OCI-LY3 (cell line): ENCODE results near the gene UBAP2.

Experiments
- H2AFZ ChIP-seq: fragments of 200-600, 300-600 bp; shearing (Covaris generic); 2 replicates; pipeline ENCODE4 v1.6.0; 2014; ENCODE audit warnings: antibody characterized with exemption, low read depth, low read length
- H3K27ac ChIP-seq: fragments of 200-600, 300-600 bp; sonication (generic); 2 replicates; pipeline ENCODE4 v1.5.1; 2014; ENCODE audit warnings: mild to moderate bottlenecking, low read length, moderate library complexity, mixed read lengths
- H3K27me3 ChIP-seq: fragments of 200-600, 300-600 bp; sonication (generic); 2 replicates; pipeline ENCODE4 v1.6.1; 2014; ENCODE audit warnings: low read depth, low read length, mixed read lengths
- H3K36me3 ChIP-seq: fragments of 200-600, 300-600 bp; sonication (generic); replicated peaks from 2 replicates; pipeline ENCODE3; 2014; ENCODE audit warnings: low read depth, low read length, mixed read lengths
- H3K4me1 ChIP-seq: fragments of 300-600, 200-600 bp; sonication (generic); 2 replicates; pipeline ENCODE4 v1.6.1; 2014; ENCODE audit warnings: low read length, mixed read lengths
- H3K4me2 ChIP-seq: fragments of 200-600, 300-600 bp; sonication (generic); 2 replicates; pipeline ENCODE4 v1.6.1; 2014; ENCODE audit warnings: low read length, mixed read lengths
- H3K4me3 ChIP-seq: fragments of 300-600, 200-600 bp; sonication (generic); 2 replicates; pipeline ENCODE4 v1.5.1; 2014; ENCODE audit warnings: antibody characterized with exemption, mild to moderate bottlenecking, low read length, moderate library complexity
- H3K79me2 ChIP-seq: fragments of 300-600, 200-600 bp; shearing (Covaris generic); 2 replicates; pipeline ENCODE4 v1.6.1; 2014; ENCODE audit warnings: mild to moderate bottlenecking, low read length, mixed read lengths
- H3K9ac ChIP-seq: fragments of 300-600, 200-600 bp; shearing (Covaris generic); 2 replicates; pipeline ENCODE4 v1.6.0; 2014; ENCODE audit warnings: mild to moderate bottlenecking, low read length, moderate library complexity
- H3K9me3 ChIP-seq: fragments of 200-600, 300-600 bp; shearing (Covaris generic); 2 replicates; pipeline ENCODE4 v1.6.1; 2014; ENCODE audit warnings: low read length, mixed read lengths; ENCODE audit not compliant: insufficient read depth
- H4K20me1 ChIP-seq: fragments of 200-600, 300-600 bp; sonication (generic); 2 replicates; pipeline ENCODE4 v1.6.1; 2016; ENCODE audit warnings: low read length, mixed read lengths; ENCODE audit not compliant: insufficient read depth
- CTCF ChIP-seq: fragments of 200-600, 300-600 bp; sonication (generic); IDR thresholded peaks from 2 replicates; pipeline ENCODE4 v1.5.1; 2014; ENCODE audit warnings: antibody characterized with exemption, low read length, low read depth
- EZH2phosphoT487 ChIP-seq: fragments of 200-600 bp; shearing (Covaris generic); IDR thresholded peaks from 2 replicates; pipeline ENCODE4 v1.6.1; 2018; ENCODE audit warnings: antibody characterized with exemption, mixed run types, low read depth

UBAP2 gene

DNA sequence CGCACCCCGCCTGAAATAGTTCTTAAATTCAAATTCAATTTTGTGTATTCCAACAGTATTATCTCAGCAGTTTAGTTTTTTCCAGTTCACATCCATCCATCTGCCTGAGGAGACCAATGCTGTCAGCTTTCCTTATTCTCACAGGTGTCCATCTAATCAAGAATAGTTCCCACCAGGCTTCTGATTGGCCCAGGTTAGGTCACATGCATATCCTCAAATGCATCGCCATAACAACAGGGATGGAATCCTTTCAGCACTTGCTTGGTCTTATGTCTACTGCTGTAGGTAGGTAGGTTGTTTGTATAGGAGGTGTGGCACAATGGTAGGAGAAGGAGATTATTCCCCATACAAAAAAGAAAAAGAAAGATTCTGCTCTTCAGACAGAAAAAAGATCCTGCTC lies 140.6 kb downstream of the UBAP2 start:
- peaks cover 23% of the 10 kb centered on the region for H3K36me3 ChIP-seq
- no peak overlapping the region for H3K9ac ChIP-seq
- no peak overlapping the region for H3K4me2 ChIP-seq
- H2AFZ ChIP-seq = no peak overlapping the region
- H3K4me1 ChIP-seq = peaks cover 3% of the 10 kb centered on the region; the same call in 1 of the 2 replicates
- no peak overlapping the region for H3K27ac ChIP-seq
- no peak overlapping the region for H3K4me3 ChIP-seq
- H3K9me3 ChIP-seq = no peaks in the 10 kb centered on the region
- H3K27me3 ChIP-seq = no peaks in the 10 kb centered on the region
- peaks cover 43% of the 10 kb centered on the region for H4K20me1 ChIP-seq
- H3K79me2 ChIP-seq = peaks cover 58% of the 10 kb centered on the region
- TF ChIP-seq CTCF (no peak), EZH2phosphoT487 (no peak)

DNA sequence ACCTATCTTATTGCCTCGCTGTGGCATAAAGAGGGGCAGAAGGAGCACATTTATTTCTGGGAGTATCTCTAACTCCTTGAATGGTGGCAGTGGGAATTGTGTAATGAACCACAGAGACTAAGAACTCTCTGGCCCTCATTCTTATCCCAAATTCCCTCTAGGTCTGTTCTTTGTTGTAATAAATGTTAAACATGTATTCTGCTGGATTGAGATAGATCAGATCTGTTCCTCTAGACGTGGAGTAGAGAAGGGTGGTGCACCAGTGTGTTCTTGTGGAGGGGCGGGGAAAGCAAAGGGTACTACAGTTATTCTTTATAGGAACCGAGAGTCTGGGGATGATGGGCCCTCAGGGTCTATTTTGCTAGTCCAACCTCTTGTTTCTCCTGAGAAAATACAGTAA lies 141.3 kb downstream of the UBAP2 start:
- Histone ChIP-seq H2AFZ (no peak overlapping the region), H3K4me1 (peaks cover 3% of the 10 kb centered on the region; the same call in 1 of the 2 replicates), H3K27ac (no peak overlapping the region), H3K36me3 (peaks cover 20% of the 10 kb centered on the region), H4K20me1 (peaks cover 43% of the 10 kb centered on the region), H3K79me2 (peaks cover 58% of the 10 kb centered on the region), H3K4me3 (no peak overlapping the region), H3K4me2 (no peak overlapping the region), H3K9ac (no peak overlapping the region), H3K9me3 (no peaks in the 10 kb centered on the region), H3K27me3 (no peaks in the 10 kb centered on the region)
- TF ChIP-seq CTCF = no peak
- TF ChIP-seq EZH2phosphoT487 = no peak

DNA sequence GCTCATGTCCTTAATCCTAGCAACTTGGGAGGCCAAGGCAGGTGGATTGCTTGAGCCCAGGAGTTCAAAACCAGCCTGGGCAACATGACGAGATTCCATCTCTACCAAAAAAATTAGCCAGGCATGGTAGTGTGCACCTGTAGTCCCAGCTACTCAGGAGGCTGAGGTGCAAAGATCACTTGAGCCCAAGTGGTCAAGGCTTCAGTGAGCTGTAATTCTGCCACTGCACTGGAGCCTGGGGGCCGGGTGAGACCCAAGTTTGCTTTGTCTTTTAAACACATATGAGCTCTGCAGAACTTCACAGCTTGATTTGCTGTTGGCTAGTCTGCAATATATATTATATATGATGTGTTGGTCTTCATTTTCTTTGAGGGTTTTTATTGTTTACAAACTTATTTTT lies 141.9 kb downstream of the UBAP2 start:
- Histone ChIP-seq H3K9ac (no peak overlapping the region), H3K4me1 (peaks cover 3% of the 10 kb centered on the region; the same call in 1 of the 2 replicates), H3K4me2 (no peak overlapping the region), H3K27me3 (no peaks in the 10 kb centered on the region), H4K20me1 (peaks cover 43% of the 10 kb centered on the region), H3K9me3 (no peaks in the 10 kb centered on the region), H3K27ac (no peak overlapping the region), H3K4me3 (no peak overlapping the region), H2AFZ (no peak overlapping the region), H3K36me3 (peaks cover 22% of the 10 kb centered on the region), H3K79me2 (peaks cover 58% of the 10 kb centered on the region)
- no peak for TF ChIP-seq EZH2phosphoT487
- TF ChIP-seq CTCF = no peak

DNA sequence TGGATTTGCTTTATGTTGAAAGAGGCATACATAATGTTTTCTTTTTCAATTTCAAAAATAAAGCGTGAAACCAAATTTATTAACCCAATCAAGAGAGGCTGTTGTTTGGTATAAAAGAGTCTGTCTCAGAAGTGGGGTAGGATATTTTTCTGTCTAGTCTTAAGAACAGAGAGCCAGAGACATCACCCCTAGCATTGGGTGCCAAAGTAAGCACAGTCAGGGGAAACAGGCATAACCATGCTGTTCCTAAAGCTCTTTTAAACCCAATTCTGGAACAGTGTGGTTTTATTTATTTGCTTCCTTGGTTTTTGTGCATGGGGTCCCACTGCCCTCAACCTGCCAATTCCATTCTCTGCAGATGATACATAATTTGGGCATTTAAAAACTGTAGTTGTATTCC lies 143.6 kb downstream of the UBAP2 start:
- no peak overlapping the region for H3K27ac ChIP-seq
- H3K4me3 ChIP-seq = no peak overlapping the region
- TF ChIP-seq CTCF = no peak
- TF ChIP-seq EZH2phosphoT487 = no peak
- H3K27me3 ChIP-seq = no peaks in the 10 kb centered on the region
- peaks cover 61% of the 10 kb centered on the region for H3K79me2 ChIP-seq
- peaks cover 43% of the 10 kb centered on the region for H4K20me1 ChIP-seq
- H3K9ac ChIP-seq = no peak overlapping the region
- H3K4me2 ChIP-seq = no peak overlapping the region
- H3K9me3 ChIP-seq = no peaks in the 10 kb centered on the region
- peaks cover 28% of the 10 kb centered on the region for H3K36me3 ChIP-seq
- peaks cover 3% of the 10 kb centered on the region; the same call in 1 of the 2 replicates for H3K4me1 ChIP-seq
- H2AFZ ChIP-seq = no peak overlapping the region
